CD8-positive, alpha-beta memory T cell (primary cell): Measurements from ENCODE around the gene HOXD11. TPM values are rescaled to one million over a fixed set of nuclear protein-coding genes. Genes with fewer than 3 reads are reported as not detected.

Source experiments
- CTCF ChIA-PET: fragments of 350-600 bp; sonication (Branson Sonifier 250); formaldehyde crosslinking; loops from one replicate; lab custom pipeline; 2021; ENCODE audit warnings: antibody characterized with exemption; lab: Charles Lee
- POLR2A ChIA-PET: fragments of 350-600 bp; sonication (Branson Sonifier 250); formaldehyde crosslinking; loops from one replicate; lab custom pipeline; 2021; ENCODE audit warnings: antibody characterized with exemption; lab: Charles Lee
- DNase-seq, 5 donors: peaks; one replicate each; pipeline versions ENCODE4 v3.0.0 to v3.0.0-alpha.2; 2020 to 2022; ENCODE audit warnings: mixed read lengths in 1 of 5
- H3K27ac ChIP-seq: one replicate; pipeline ENCODE4 v1.7.0; 2013; ENCODE audit warnings: low read depth, mild to moderate bottlenecking, low read length, moderate library complexity
- H3K27me3 ChIP-seq: 2 replicates; pipeline ENCODE4 v1.7.0; 2013; ENCODE audit warnings: low read length, mild to moderate bottlenecking; ENCODE audit not compliant: insufficient read depth, poor library complexity, severe bottlenecking
- H3K36me3 ChIP-seq: 2 replicates; pipeline ENCODE4 v1.7.0; 2013; ENCODE audit warnings: mild to moderate bottlenecking, low read length, moderate library complexity; ENCODE audit not compliant: insufficient read depth
- H3K4me1 ChIP-seq: 2 replicates; pipeline ENCODE4 v1.7.0; 2013; ENCODE audit warnings: mild to moderate bottlenecking, low read length, moderate library complexity; ENCODE audit not compliant: insufficient read depth
- H3K4me3 ChIP-seq: 2 replicates; pipeline ENCODE4 v1.7.0; 2013; ENCODE audit warnings: mild to moderate bottlenecking, low read length
- H3K9me3 ChIP-seq: 2 replicates; pipeline ENCODE4 v1.7.0; 2013; ENCODE audit warnings: mild to moderate bottlenecking, low read length
- H3K27ac Mint-ChIP-seq, 8 donors: one replicate each; pipeline ENCODE4 v1.8.0; 2020 to 2021; ENCODE audit warnings: mixed read lengths in 8 of 8, mild to moderate bottlenecking in 6 of 8, inconsistent platforms in 3 of 8, moderate library complexity in 3 of 8
- H3K27me3 Mint-ChIP-seq, 2 donors: one replicate each; pipeline ENCODE4 v1.8.0; 2020 to 2021; ENCODE audit warnings: mixed read lengths in 2 of 2, mild to moderate bottlenecking in 1 of 2, moderate library complexity in 1 of 2
- H3K36me3 Mint-ChIP-seq, 3 donors: one replicate each; pipeline ENCODE4 v1.8.0; 2020 to 2021; ENCODE audit warnings: mixed read lengths in 3 of 3, inconsistent platforms in 1 of 3, mild to moderate bottlenecking in 1 of 3
- H3K4me1 Mint-ChIP-seq, 3 donors: one replicate each; pipeline ENCODE4 v1.8.0; 2020 to 2021; ENCODE audit warnings: mixed read lengths in 3 of 3, inconsistent platforms in 1 of 3, mild to moderate bottlenecking in 1 of 3
- H3K4me3 Mint-ChIP-seq, 7 donors: one replicate each; pipeline ENCODE4 v1.8.0; 2020 to 2021; ENCODE audit warnings: mixed read lengths in 7 of 7, mild to moderate bottlenecking in 6 of 7, moderate library complexity in 4 of 7, inconsistent platforms in 2 of 7
- H3K9me3 Mint-ChIP-seq, 5 donors: one replicate each; pipeline ENCODE4 v1.8.0; 2020 to 2022; ENCODE audit warnings: mixed read lengths in 5 of 5, mild to moderate bottlenecking in 3 of 5, moderate library complexity in 2 of 5, inconsistent platforms in 1 of 5
- polyA plus RNA-seq: library from polyadenylated mRNA; unstranded; fragments of 300-500 nt; fragmentation: Illumina TruSeq; gene quantifications from one replicate; pipeline ENCODE4 v1.2.3, GENCODE V29; 2021
- total RNA-seq, 2 experiments: library from RNA; stranded (reverse); gene quantifications; one replicate each; pipeline ENCODE4 v1.2.3, GENCODE V29; 2021

HOXD11 gene
- total and polyA plus RNA-seq, 3 experiments from 2014 or later: not detected

DNA sequence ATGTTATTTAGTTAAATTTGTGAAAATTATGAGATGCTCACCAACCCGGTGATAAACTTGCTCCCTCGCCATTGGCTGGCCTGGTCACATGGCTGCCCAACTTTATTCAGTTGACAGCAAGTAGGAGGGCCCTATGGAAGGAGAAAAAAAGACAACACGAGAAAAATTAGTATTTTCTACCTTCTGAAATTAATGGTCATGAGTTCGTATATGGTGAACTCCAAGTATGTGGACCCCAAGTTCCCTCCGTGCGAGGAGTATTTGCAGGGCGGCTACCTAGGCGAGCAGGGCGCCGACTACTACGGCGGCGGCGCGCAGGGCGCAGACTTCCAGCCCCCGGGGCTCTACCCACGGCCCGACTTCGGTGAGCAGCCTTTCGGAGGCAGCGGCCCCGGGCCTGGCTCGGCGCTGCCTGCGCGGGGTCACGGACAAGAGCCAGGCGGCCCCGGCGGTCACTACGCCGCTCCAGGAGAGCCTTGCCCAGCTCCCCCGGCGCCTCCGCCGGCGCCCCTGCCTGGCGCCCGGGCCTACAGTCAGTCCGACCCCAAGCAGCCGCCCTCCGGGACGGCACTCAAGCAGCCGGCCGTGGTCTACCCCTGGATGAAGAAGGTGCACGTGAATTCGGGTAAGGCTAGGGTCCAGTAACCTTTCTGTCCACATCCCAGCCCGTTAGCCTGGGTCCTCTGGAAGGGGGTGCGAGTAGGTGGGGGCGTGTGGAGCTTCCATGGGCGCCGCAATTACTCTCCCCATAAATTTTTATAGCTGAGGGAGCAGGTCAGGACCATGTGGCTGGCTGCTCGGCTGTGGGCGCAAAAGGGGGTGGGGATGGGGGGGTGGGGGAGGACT, 44.6 kb downstream of the HOXD11 start, which contains the start of gene HOXD4:
HOXD4 (plus strand) TSS at position 109 of the 846 bp plus-strand sequence; CDS start at position 193, 84 bp downstream.
- H3K27ac ChIP-seq: no peak within 1 kb of the TSS
- Mint-ChIP-seq H3K27ac (peak within 1 kb of the TSS in 1 of 8 donors; percentile 24), H3K27me3 (peaks cover 83 to 93% of the 10 kb centered on the region in 2 donors), H3K4me1 (peaks cover 2 to 9% (median 6%) of the 10 kb centered on the region in 3 donors), H3K4me3 (peak within 1 kb of the TSS in 2 of 7 donors; percentile 12 to 65), H3K36me3 (no peaks in the 10 kb centered on the region), H3K9me3 (peaks cover 0 to 5% (median 0%) of the 10 kb centered on the region in 5 donors)
- POLR2A ChIA-PET: interaction anchor here (0.5 kb wide), 1 partner anchor 12 kb away, joined by 4 read pairs; no protein-coding TSS in a partner anchor
- no peak for DNase-seq
- H3K4me1 ChIP-seq: no peaks in the 10 kb centered on the region
- no peak within 1 kb of the TSS for H3K4me3 ChIP-seq
- H3K9me3 ChIP-seq: no peaks in the 10 kb centered on the region
- CTCF ChIA-PET: interaction anchor here (0.9 to 1.2 kb wide), 2 partner anchors 11 to 31 kb away, joined by 3 to 4 read pairs; no protein-coding TSS in a partner anchor
- H3K36me3 ChIP-seq: no peaks in the 10 kb centered on the region
- H3K27me3 ChIP-seq: peaks cover 69% of the 10 kb centered on the region

DNA sequence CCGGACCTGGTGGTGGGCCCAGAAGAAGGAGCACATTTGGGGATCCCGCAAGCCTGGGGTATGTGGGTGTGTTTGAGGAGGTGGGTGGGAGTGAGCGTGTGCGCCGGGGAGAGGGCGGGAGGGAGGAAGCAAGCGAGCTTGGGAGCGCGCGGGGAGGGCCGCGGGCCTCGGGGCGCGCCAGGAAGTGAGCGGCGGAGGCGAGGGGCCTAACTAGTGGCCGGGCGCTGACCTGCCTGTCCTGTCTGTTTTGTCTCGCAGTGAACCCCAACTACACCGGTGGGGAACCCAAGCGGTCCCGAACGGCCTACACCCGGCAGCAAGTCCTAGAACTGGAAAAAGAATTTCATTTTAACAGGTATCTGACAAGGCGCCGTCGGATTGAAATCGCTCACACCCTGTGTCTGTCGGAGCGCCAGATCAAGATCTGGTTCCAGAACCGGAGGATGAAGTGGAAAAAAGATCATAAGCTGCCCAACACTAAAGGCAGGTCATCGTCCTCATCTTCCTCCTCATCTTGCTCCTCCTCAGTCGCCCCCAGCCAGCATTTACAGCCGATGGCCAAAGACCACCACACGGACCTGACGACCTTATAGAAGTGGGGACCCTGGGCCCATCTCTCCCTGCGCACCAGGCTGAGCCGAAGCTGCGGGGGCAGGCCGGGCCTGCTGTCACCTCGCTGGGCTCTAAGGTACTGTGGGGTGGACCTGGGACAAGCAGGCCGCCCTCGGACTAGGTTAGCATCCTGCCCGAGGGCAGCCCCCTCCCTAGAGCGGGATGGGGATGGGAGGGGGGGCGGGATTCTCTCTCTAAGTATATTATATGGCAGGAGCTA, 45.5 kb downstream of the HOXD11 start:
- Histone ChIP-seq H3K4me1 (peaks cover 5% of the 10 kb centered on the region), H3K4me3 (no peak overlapping the region), H3K27ac (no peak overlapping the region), H3K36me3 (no peaks in the 10 kb centered on the region), H3K27me3 (peaks cover 69% of the 10 kb centered on the region), H3K9me3 (no peaks in the 10 kb centered on the region)
- POLR2A ChIA-PET: no interaction called here
- Mint-ChIP-seq H3K9me3 (peaks cover 0 to 5% (median 0%) of the 10 kb centered on the region in 5 donors), H3K4me1 (peaks cover 4 to 12% (median 10%) of the 10 kb centered on the region in 3 donors), H3K27me3 (peaks cover 79 to 90% of the 10 kb centered on the region in 2 donors), H3K4me3 (peak overlapping the region in 1 of 7 donors; percentile 32), H3K36me3 (no peaks in the 10 kb centered on the region), H3K27ac (no peak overlapping the region)
- DNase-seq: no peak
- CTCF ChIA-PET: no interaction called here

- DNase-seq: no peak
- Histone ChIP-seq H3K36me3 (no peaks in the 10 kb centered on the region), H3K27ac (no peak overlapping the region), H3K27me3 (peaks cover 66% of the 10 kb centered on the region), H3K4me1 (peaks cover 5% of the 10 kb centered on the region), H3K9me3 (no peaks in the 10 kb centered on the region), H3K4me3 (no peak overlapping the region)
- no peak overlapping the region for H3K27ac Mint-ChIP-seq
- CTCF ChIA-PET: interaction anchor here (0.9 kb wide), 1 partner anchor 15 kb away, joined by 3 read pairs; no protein-coding TSS in a partner anchor
- H3K4me1 Mint-ChIP-seq: peaks cover 7 to 16% (median 16%) of the 10 kb centered on the region in 3 donors
- H3K36me3 Mint-ChIP-seq: no peaks in the 10 kb centered on the region
- peaks cover 0 to 3% (median 0%) of the 10 kb centered on the region in 5 donors for H3K9me3 Mint-ChIP-seq
- POLR2A ChIA-PET: no interaction called here
- H3K27me3 Mint-ChIP-seq: peaks cover 77 to 86% of the 10 kb centered on the region in 2 donors
- no peak overlapping the region for H3K4me3 Mint-ChIP-seq
Measured at GRCh38 chr2:176154576-176155252, 47.6 kb downstream of the HOXD11 start.

DNA sequence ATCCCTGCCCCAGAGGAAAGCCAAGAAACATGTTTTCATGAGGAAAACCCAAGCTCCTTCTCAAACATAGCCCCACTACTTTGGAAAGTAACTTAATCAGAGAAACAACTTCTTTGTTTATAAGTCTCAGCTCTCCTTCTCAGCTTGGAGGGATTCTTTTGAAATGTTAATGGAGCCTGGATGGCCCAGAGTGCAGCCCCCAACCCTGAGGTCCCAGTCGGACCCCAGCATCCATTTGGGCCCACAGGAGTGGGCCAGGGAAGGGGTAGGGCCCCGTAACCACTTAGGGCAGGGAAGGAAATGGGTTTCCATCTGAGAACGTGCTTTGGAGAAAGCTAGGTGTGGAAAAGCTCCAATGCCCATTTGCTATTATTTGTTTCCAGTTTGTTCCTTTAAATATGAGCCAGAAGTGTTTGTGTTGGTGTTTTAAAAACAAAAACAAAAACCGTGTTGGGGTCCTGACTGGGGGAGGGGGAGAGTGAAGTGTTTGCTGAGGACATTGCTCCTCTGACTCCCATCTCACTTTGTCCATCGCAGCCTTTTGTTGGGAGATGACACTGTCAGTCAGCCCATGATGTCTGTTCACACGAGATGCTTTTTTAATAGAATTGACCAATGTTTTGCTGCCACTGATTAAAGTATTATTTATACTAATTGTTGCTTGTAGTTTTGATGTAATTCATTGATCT, 48.4 kb downstream of the HOXD11 start:
- ChIA-PET POLR2A (no interaction called here), CTCF (interaction anchor here (0.9 to 1.3 kb wide), 2 partner anchors 16 to 29 kb away, joined by 3 read pairs; no protein-coding TSS in a partner anchor)
- no peak for DNase-seq
- no peaks in the 10 kb centered on the region for H3K9me3 ChIP-seq
- H3K4me3 ChIP-seq: no peak overlapping the region
- H3K4me3 Mint-ChIP-seq: no peak overlapping the region
- no peaks in the 10 kb centered on the region for H3K36me3 Mint-ChIP-seq
- no peaks in the 10 kb centered on the region for H3K36me3 ChIP-seq
- H3K27me3 ChIP-seq: peaks cover 66% of the 10 kb centered on the region
- H3K4me1 ChIP-seq: peaks cover 5% of the 10 kb centered on the region
- no peak overlapping the region for H3K27ac Mint-ChIP-seq
- H3K27me3 Mint-ChIP-seq: peaks cover 73 to 82% of the 10 kb centered on the region in 2 donors
- H3K27ac ChIP-seq: no peak overlapping the region
- H3K4me1 Mint-ChIP-seq: peaks cover 5 to 15% (median 10%) of the 10 kb centered on the region in 3 donors
- peaks cover 0 to 3% (median 0%) of the 10 kb centered on the region in 5 donors for H3K9me3 Mint-ChIP-seq

DNA sequence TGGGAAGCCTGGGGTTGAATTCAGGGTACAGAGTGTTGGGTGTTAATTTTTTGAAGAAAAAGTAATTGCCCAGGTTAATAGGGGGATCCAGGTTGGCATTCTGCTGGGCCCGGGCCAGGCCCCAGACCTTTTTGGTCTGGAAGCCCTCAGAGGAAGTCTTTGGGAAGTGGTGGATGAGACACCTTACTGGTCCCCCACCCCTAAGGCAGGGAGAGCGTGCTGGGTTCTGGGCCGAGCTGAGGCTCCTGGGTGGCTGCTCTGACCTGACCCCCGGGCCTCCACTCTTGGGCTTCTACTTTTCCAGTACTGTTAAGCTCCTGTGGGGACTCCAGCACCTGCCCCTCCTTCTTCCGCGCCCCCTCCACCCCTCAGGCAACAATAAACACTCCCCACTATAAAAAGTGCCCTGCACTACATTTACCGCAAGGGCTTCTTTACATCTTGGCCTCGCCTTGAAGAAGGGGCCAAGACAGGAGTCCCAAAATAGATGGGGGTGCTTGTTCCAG, 49.3 kb downstream of the HOXD11 start:
- Mint-ChIP-seq H3K4me3 (peak overlapping the region in 2 of 7 donors; percentile 44 to 47), H3K4me1 (peaks cover 7 to 15% (median 10%) of the 10 kb centered on the region in 3 donors), H3K36me3 (no peaks in the 10 kb centered on the region), H3K27me3 (peaks cover 72 to 82% of the 10 kb centered on the region in 2 donors), H3K9me3 (peaks cover 0 to 6% (median 0%) of the 10 kb centered on the region in 5 donors), H3K27ac (peak overlapping the region in 1 of 8 donors; percentile 62)
- Histone ChIP-seq H3K27ac (no peak overlapping the region), H3K4me3 (no peak overlapping the region), H3K36me3 (no peaks in the 10 kb centered on the region), H3K4me1 (peaks cover 5% of the 10 kb centered on the region), H3K27me3 (peaks cover 66% of the 10 kb centered on the region), H3K9me3 (no peaks in the 10 kb centered on the region)
- ChIA-PET POLR2A (no interaction called here), CTCF (interaction anchor here (1.3 kb wide), 1 partner anchor 29 kb away, joined by 3 read pairs; no protein-coding TSS in a partner anchor)
- DNase-seq: no peak

DNA sequence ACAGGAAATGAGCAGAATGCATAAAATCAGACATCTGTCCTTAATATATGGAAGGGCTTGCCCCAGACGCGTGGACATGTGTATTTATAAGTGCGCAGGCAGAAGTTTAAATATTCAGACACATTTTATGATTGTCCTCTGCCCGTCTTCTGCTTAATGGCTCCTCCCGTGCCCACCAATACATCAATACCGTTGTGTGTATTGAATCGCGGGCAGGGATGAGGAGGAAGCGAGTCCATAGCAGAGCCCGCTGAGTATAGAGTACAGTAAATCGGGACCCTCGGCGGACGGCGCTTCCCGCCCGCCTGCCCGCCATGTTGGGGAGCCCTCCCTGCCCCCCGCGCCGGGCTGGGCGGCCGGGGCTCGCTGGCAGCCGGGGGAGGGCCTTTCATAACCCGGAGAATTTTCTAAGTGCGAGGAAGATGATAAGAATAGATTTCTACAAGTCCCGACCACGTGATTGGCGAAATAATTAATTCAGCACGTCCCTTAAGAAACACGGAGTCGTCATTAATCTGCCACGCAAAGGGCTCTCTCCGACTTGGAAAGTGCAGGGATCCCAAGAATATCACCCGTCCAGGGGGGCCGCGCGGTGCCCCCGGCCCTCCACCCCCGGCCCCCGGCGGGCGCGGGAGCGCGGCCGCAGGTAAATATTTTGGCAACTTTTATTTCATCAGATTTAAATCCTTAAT, 49.9 kb downstream of the HOXD11 start, which contains the start of gene HOXD3:
HOXD3 (plus strand) TSS at position 501 of the 692 bp plus-strand sequence. CDS start 11,808 bp downstream, outside the sequence.
- H3K27ac Mint-ChIP-seq: peak within 1 kb of the TSS in 1 of 8 donors; percentile 62
- CTCF ChIA-PET: interaction anchor here (1.3 kb wide), 1 partner anchor 30 kb away, joined by 3 read pairs; no protein-coding TSS in a partner anchor

More for the DNA sequence above, 49.9 kb downstream of the HOXD11 start, which contains the start of gene HOXD3:
- DNase-seq: no peak
- Histone ChIP-seq H3K27ac (no peak within 1 kb of the TSS), H3K4me3 (no peak within 1 kb of the TSS), H3K4me1 (peaks cover 5% of the 10 kb centered on the region), H3K9me3 (no peaks in the 10 kb centered on the region), H3K27me3 (peaks cover 65% of the 10 kb centered on the region), H3K36me3 (no peaks in the 10 kb centered on the region)
- POLR2A ChIA-PET: no interaction called here
- Mint-ChIP-seq H3K4me3 (peak within 1 kb of the TSS in 3 of 7 donors; percentile 44 to 54 (median 47)), H3K36me3 (no peaks in the 10 kb centered on the region), H3K4me1 (peaks cover 7 to 15% (median 10%) of the 10 kb centered on the region in 3 donors), H3K9me3 (peaks cover 0 to 6% (median 0%) of the 10 kb centered on the region in 5 donors), H3K27me3 (peaks cover 75 to 86% of the 10 kb centered on the region in 2 donors)
